ENCODE measurements around the gene EXOC3. TPM values are rescaled to one million over a fixed set of nuclear protein-coding genes. Genes with fewer than 3 reads are reported as not detected.

EXOC3 gene
- total RNA-seq, 1 experiment from 2014 or later: 10.2 TPM

- Histone ChIP-seq H3K9me3 (replicated peaks) (no peaks in the 10 kb centered on the region), H3K27me3 (no peaks in the 10 kb centered on the region), H3K4me1 (peaks cover 11% of the 10 kb centered on the region), H3K36me3 (no peaks in the 10 kb centered on the region), H3K27ac (no peak overlapping the region), H3K4me3 (no peak overlapping the region)
- DNase-seq: no peak
Observed at GRCh38 chr5:417301-418161, 25.4 kb upstream of the EXOC3 start.

- DNase-seq: peak; percentile 76 to 81
- H3K9me3 ChIP-seq (replicated peaks): no peaks in the 10 kb centered on the region
- peaks cover 11% of the 10 kb centered on the region for H3K4me1 ChIP-seq
- no peak overlapping the region for H3K4me3 ChIP-seq
- H3K27ac ChIP-seq: peak overlapping the region; percentile 55
- no peaks in the 10 kb centered on the region for H3K27me3 ChIP-seq
- H3K36me3 ChIP-seq: no peaks in the 10 kb centered on the region
Observed at GRCh38 chr5:418162-419121, 24.5 kb upstream of the EXOC3 start.

- H3K9me3 ChIP-seq (replicated peaks): no peaks in the 10 kb centered on the region
- no peaks in the 10 kb centered on the region for H3K36me3 ChIP-seq
- no peak overlapping the region for H3K4me3 ChIP-seq
- H3K4me1 ChIP-seq: peaks cover 11% of the 10 kb centered on the region
- no peaks in the 10 kb centered on the region for H3K27me3 ChIP-seq
- no peak overlapping the region for H3K27ac ChIP-seq
- DNase-seq: no peak
Observed at GRCh38 chr5:419970-420369, 23.0 kb upstream of the EXOC3 start.

GRCh38 chr5:420632-421286 is 22.2 kb upstream of the EXOC3 start:
- Histone ChIP-seq H3K9me3 (replicated peaks) (no peaks in the 10 kb centered on the region), H3K36me3 (no peaks in the 10 kb centered on the region), H3K4me3 (no peak overlapping the region), H3K27ac (no peak overlapping the region), H3K27me3 (no peaks in the 10 kb centered on the region), H3K4me1 (peaks cover 11% of the 10 kb centered on the region)
- DNase-seq: no peak

GRCh38 chr5:421287-421880 is 21.6 kb upstream of the EXOC3 start:
- H3K9me3 ChIP-seq (replicated peaks): no peaks in the 10 kb centered on the region
- no peak for DNase-seq
- no peak overlapping the region for H3K27ac ChIP-seq
- peaks cover 11% of the 10 kb centered on the region for H3K4me1 ChIP-seq
- H3K4me3 ChIP-seq: no peak overlapping the region
- H3K36me3 ChIP-seq: no peaks in the 10 kb centered on the region
- no peaks in the 10 kb centered on the region for H3K27me3 ChIP-seq

DNA sequence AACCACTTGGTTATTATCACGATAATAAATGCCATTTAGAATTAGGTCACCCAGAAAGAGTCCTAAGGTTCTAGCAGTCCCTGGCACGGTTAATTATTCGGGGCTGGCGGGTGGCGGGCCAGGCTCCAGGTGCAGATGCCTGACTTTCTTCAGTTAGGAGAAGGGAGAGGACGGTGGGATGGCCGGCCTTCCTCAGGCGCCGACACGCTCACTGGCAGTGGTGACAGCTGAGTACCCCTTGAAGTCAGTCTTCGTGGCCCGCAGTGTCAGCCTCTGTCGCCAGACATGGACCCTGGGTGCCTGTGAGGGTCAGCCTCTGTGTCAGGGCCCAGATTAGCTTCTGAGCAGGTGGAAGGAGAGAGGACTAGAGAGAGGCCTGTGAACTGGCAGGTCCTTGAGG is 21.1 kb upstream of the EXOC3 start:
- no peaks in the 10 kb centered on the region for H3K27me3 ChIP-seq
- no peak overlapping the region for H3K4me3 ChIP-seq
- DNase-seq: no peak
- no peak overlapping the region for H3K27ac ChIP-seq
- no peaks in the 10 kb centered on the region for H3K36me3 ChIP-seq
- H3K4me1 ChIP-seq: peaks cover 11% of the 10 kb centered on the region
- no peaks in the 10 kb centered on the region for H3K9me3 ChIP-seq (replicated peaks)

DNA sequence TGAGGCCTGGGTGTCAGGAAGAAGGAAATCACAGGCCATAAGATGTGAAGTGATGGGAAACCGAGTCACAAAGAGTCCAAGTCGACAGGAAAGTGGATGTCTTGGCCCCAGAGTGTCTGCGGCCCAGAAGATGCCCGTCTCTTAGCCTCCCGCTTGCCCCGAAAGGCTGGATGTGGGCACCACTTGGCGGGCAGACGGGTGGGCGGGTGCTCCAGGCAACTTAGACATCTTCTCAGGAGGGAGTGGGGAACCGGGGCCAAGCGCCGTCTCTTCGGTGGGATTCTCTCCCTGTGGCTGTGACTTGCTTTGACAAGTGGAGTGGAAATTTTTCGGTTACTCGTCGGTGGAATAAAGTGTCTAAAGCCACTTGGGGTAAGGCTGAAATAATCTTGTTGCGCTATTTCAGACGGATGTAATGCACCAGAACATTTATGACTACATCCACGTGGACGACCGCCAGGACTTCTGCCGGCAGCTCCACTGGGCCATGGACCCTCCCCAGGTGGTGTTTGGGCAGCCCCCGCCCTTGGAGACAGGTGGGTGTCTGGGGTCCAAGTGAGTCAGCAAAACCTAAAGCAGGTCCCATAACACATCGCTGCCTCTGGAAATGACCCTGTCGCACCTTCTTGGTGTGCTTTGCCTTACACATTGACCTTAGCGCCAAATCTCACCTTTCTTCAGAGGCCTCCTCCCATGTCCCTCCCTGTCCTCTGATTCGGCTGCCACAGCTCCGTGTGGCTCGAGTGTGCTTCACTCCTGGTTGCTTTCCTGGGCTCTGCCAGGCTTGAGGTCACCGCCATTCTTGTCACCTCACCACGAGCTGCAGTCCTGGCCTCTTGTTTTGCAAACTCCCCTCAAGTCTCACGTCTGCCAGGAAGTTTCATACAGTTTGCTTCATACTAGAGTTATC is 20.4 kb upstream of the EXOC3 start:
- Histone ChIP-seq H3K9me3 (replicated peaks) (no peaks in the 10 kb centered on the region), H3K36me3 (no peaks in the 10 kb centered on the region), H3K4me3 (no peak overlapping the region), H3K27ac (no peak overlapping the region), H3K4me1 (peaks cover 11% of the 10 kb centered on the region), H3K27me3 (no peaks in the 10 kb centered on the region)
- DNase-seq: no peak

- no peak overlapping the region for H3K27ac ChIP-seq
- no peaks in the 10 kb centered on the region for H3K9me3 ChIP-seq (replicated peaks)
- no peak for DNase-seq
- H3K36me3 ChIP-seq: no peaks in the 10 kb centered on the region
- no peaks in the 10 kb centered on the region for H3K27me3 ChIP-seq
- no peak overlapping the region for H3K4me3 ChIP-seq
- H3K4me1 ChIP-seq: peaks cover 9% of the 10 kb centered on the region
Observed at GRCh38 chr5:423233-423565, 19.8 kb upstream of the EXOC3 start.

DNA sequence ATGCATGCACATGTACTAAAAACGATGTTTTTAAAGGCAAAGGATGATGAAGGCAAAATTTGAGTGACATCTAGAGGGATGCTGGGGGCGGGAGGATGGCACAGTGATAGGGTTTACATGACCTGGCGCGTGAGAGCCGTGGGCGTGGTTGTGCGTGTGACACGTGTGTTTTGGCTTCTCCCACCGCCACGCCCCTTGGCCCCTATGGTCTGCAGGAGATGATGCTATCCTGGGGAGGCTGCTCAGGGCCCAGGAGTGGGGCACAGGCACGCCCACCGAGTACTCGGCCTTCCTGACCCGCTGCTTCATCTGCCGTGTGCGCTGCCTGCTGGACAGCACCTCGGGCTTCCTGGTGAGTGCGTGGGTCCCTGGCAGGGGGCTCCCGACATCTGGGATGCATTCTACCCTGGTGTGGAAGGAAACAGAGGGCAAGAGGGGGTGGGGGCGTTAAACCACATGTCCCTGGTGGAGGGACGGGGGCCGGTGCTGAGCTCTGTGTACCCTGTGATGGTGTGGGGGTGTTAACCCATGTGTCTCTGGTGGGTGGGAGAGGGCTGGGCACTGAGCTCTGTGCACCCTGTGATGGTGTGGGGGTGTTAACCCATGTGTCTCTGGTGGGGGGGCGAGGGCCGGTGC is 19.2 kb upstream of the EXOC3 start:
- H3K27me3 ChIP-seq: no peaks in the 10 kb centered on the region
- H3K36me3 ChIP-seq: no peaks in the 10 kb centered on the region
- no peak overlapping the region for H3K4me3 ChIP-seq
- no peak for DNase-seq
- H3K27ac ChIP-seq: no peak overlapping the region
- H3K4me1 ChIP-seq: peaks cover 3% of the 10 kb centered on the region
- H3K9me3 ChIP-seq (replicated peaks): no peaks in the 10 kb centered on the region

- Histone ChIP-seq H3K27ac (no peak overlapping the region), H3K4me3 (no peak overlapping the region), H3K4me1 (no peaks in the 10 kb centered on the region; the same call in 1 of the 2 replicates), H3K27me3 (no peaks in the 10 kb centered on the region), H3K9me3 (replicated peaks) (no peaks in the 10 kb centered on the region), H3K36me3 (no peaks in the 10 kb centered on the region)
- DNase-seq: no peak
Observed at GRCh38 chr5:424301-425110, 18.5 kb upstream of the EXOC3 start.

DNA sequence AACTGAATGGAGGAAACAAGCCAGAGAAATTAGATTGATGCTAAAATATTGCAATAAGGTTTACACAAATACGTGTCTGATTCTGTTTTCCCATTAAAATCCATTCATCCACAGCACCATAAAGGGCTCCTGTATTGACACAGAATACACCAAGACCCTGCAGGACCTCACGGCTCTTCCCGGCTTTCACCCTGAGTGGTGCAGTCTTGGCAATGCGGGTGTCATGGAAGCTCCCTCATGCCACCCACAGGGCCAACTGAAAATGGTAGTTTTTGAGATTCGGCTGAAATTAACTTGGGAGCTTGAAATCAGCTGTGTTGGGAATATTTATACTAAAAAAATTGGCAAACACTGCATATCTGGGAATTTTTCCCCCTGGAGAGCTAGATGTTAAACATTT is 17.3 kb upstream of the EXOC3 start:
- H3K36me3 ChIP-seq: no peaks in the 10 kb centered on the region
- H3K4me1 ChIP-seq: no peaks in the 10 kb centered on the region; the same call in 1 of the 2 replicates
- no peak overlapping the region for H3K4me3 ChIP-seq
- no peaks in the 10 kb centered on the region for H3K9me3 ChIP-seq (replicated peaks)
- peak in 1 of 2 experiments; percentile 24 for DNase-seq
- no peak overlapping the region for H3K27ac ChIP-seq
- H3K27me3 ChIP-seq: no peaks in the 10 kb centered on the region

DNA sequence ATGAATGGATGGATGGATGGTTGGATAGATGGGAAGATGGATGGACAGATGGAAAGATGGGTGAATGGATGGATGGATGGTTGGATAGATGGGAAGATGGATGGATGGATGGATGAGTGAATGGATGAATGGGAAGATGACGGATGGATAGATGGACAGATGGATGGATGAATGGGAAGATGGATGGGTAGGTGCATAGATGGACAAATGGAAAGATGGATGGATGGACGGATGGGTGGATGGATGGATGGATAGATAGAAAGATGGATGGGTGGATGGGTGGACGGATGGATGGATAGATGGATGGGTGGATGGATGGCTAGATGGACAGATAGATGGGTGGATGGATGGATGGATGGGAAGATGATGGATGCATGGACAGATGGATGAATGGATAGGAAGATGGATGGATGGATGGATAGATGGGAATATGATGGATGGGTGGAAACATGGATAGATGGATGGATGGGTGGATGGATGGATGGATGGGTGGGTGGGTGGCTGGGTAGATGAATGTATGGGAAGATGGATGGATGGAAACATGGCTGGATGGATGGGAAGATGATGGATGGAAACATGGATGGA is 16.5 kb upstream of the EXOC3 start:
- no peak for DNase-seq
- Histone ChIP-seq H3K27ac (no peak overlapping the region), H3K9me3 (replicated peaks) (no peaks in the 10 kb centered on the region), H3K4me1 (no peaks in the 10 kb centered on the region; the same call in 1 of the 2 replicates), H3K36me3 (no peaks in the 10 kb centered on the region), H3K27me3 (no peaks in the 10 kb centered on the region), H3K4me3 (no peak overlapping the region)

Data from SJCRH30 (cell line).